RCC 7860 (cell line): ENCODE measurements around the gene DHX58.

ENCODE experiments used
- DNase-seq: peaks from one replicate; pipeline ENCODE4 v3.0.0-alpha.2; 2015; ENCODE audit warnings: low spot score
- FAIRE-seq: peaks from 2 replicates; lab custom pipeline; 2012; peaks lifted over from hg19 to GRCh38; lab: Jason Lieb, UNC

Gene DHX58

GRCh38 chr17:42111265-42111636 lies 1.3 kb downstream of the DHX58 start:
- no peak for DNase-seq
- FAIRE-seq = no peak

DNA sequence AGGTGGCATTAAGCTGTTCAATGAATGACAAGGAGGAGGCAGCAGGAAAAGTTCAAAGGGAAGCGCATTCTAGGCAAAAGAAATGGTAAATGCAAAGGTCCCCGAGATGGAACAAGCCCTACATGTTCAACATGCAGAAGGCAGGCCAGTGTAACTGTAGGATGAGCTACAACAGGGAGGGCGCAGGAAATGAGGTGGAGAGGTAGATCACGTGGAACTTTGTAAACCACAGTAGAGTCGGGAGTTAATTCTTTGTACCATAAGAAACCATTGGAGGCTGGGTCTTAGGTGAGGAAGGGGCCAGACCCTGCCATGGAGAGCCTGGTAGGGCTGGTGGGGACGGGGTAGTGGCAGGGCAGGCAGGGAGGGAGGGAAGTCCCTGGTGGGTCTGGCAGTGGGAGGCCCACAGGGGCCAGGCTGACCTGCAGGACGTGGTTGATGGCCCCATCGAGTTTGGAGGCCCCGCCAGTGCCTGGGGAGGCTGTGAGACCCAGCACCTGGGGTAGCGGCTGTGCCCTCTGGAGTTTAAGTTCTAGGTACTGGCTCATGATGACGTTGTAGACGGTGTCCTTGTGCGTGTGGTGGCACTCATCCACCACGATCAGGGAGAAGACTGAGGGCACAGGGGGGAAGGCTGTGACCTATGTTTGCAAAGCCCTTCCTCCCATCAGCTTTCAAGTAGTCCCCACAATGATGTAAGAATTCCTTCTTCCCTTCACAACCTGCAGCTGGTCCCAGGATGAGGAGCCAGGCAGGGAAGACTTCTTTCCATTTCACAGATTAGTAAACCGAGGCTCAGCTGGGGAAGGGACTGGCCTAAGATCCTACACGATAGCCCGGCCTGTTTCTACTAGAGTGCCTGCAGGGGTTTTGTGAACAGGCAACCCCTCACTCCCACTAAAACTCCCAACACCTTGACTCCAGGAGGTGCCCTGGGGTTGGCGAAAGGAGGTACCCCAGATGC lies 1.9 kb downstream of the DHX58 start:
- no peak for FAIRE-seq
- DNase-seq = no peak

GRCh38 chr17:42109086-42109485 lies 3.4 kb downstream of the DHX58 start:
- no peak for DNase-seq
- FAIRE-seq = no peak

DNA sequence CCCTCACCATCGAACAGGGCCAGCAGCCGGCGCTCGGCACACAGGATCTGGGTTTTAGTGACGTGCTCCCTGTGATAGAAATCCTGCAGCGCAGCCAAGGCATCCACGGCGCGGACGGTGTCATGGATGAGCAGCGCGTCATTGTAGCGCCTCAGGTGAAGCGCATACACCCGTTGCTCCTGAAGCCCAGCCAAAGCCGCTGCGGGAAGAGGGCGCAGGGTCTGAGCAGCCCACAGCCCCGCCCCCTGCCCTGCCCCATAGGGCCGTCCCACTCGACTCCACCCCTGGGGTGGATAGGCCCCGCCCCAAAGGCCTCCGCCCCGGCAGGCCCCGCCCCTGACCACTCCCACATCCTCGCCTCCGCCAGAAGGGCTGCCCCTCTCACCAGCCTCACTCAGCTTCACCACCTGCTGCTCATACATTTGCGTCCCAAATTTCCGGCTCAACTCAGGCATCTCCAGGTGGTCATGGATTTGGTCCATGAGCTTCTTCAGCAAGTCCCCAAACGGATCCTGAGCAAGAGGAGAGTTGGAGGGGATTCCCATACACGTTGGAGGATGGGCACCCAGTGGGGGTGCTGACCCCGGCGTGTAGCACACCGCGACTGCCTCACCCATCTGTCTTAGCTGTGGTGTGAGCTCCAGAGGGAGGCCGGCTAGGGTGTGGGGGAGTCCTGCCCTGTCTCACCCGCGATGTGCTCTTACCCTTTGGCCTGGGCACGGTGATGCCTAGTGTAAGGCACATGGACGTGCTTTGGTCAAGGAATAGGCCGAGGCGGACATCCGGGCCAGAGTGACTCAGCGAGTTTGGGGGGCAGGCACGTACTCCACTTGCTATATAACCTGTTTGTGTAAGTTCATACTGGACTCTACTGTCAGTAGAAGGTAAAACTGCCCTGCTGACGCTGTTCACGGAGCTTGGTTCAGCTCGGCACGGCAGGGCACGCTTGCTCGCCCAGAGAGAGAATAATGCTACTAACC lies 4.6 kb downstream of the DHX58 start:
- DNase-seq (no peak), FAIRE-seq (no peak)

DNA sequence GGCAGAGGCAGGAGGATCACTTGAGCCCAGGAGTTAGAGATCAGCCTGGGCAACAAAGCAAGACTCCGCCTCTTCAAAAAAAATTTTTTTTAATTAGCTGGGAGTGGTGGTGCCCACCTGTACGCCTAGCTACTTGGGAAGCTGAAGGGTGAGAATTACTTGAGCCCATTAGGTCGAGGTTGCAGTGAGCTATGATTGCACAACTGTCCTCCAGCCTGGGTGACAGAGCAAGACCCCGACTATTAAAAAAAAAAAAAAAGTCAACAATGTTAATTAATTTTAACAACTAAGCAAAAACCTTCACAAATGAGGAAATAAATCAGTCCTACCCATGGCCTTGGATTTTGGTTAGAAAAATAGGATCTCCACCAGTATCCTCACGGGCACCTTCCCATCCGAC lies 5.4 kb downstream of the DHX58 start:
- FAIRE-seq (no peak), DNase-seq (no peak)

- FAIRE-seq (no peak), DNase-seq (no peak)
Measured at GRCh38 chr17:42106009-42106408, 6.5 kb downstream of the DHX58 start.

GRCh38 chr17:42104264-42104663 lies 8.2 kb downstream of the DHX58 start:
- no peak for FAIRE-seq
- DNase-seq = no peak

DNA sequence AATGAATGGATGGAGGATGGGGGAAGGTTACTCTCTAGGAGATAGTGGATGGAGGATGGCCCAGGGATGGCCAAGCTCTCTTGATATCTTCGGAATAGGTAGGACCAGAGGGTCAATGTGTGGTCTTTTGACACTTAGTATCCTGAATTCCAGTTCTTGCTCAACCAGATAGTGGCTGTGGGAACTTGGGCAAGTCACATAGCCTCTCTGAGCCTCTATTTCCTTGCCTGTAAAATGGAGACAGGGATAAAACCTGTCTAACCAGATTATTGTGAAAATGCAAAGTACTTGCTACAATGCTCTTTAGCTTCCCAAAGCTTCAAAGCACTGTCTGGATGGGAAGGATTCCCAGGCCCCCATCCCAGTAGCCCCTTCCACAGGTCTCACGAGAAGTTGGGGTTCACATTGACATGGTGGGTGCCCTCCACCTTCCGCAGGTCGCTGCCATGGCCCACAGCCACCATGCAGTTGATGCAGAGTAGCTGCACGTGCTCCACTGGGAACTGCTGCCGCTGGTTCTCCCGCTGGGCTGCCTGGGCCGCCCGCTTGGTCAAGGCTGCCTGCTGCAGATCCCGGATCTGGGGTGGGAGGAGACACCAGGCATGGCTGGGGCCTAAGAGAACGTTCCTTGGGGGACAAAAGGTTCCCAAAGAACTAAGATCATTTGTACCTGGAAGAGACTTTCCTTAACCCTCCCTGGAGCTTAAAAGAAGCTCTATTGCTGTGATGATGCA lies 9.1 kb downstream of the DHX58 start:
- DNase-seq (no peak), FAIRE-seq (no peak)

DNA sequence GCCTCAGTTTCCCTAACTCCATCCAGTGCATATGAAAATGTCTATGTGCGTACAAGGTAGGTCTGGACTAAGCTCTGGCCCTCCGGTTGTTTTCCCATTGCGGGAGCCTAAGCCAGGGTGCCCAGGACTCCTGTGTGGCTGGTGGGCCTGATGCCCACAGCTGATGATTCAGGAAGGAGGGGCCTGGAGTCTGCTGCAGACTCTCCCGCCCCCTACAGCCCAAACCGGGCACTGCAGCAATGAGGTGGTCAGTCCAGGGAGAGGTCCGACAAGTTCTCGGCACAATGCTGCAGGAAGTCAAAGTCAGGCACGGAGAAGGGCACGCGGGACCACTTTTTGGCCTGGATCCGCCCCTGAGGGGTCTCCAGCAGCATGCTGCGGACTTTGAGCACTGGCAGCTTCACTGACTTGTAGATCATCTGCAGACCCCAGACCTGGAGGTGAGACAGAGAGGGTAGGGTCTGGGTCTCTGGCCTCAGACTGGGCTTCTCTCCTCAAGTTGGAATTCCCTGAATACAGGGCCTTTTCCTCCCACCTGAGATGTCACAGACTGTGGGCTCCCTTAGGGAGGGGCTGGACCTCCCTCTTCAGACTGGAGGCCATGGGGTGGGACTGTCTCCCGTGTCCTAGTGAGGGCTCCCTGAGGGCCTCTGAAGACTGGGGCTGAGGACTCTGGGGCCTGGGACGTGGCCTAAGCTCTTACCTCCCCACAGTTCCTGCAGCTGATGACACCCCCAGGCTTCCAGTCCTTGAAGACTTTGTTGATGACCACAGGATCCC lies 10.8 kb downstream of the DHX58 start:
- FAIRE-seq (no peak), DNase-seq (peak; percentile 39)

DNA sequence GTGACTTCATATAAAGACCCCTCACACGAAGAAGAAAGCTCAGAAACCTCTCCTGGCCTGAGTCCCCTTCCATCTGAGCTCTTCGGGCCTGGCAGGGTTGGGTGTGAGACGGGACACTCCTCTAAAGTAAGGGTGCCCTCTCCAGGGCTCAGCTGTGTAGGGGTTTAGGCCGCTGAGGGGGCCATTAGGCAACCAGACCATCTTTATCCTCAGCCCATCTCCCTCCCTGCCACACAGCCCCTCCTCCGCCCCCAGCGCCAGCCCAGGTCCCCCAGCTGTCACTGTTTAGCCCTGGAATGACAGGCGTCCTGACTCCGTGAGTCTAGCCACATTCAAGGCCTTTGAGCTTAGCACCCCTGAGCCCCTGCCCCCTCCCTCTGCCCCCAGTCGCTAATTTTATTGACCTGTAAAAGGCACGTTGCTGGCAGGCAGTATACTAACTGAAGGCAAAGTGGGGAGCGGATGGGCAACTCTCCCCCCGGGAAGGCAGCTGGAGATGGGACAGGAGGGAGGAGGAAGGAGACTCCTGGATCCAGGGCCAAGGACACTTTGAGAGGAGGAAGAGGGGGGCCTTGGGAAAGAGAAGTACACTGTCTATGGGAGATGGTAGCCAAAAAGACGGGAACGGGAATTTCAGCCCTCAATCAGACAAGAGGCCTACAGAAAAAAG lies 13.6 kb downstream of the DHX58 start:
- no peak for FAIRE-seq
- no peak for DNase-seq

DNA sequence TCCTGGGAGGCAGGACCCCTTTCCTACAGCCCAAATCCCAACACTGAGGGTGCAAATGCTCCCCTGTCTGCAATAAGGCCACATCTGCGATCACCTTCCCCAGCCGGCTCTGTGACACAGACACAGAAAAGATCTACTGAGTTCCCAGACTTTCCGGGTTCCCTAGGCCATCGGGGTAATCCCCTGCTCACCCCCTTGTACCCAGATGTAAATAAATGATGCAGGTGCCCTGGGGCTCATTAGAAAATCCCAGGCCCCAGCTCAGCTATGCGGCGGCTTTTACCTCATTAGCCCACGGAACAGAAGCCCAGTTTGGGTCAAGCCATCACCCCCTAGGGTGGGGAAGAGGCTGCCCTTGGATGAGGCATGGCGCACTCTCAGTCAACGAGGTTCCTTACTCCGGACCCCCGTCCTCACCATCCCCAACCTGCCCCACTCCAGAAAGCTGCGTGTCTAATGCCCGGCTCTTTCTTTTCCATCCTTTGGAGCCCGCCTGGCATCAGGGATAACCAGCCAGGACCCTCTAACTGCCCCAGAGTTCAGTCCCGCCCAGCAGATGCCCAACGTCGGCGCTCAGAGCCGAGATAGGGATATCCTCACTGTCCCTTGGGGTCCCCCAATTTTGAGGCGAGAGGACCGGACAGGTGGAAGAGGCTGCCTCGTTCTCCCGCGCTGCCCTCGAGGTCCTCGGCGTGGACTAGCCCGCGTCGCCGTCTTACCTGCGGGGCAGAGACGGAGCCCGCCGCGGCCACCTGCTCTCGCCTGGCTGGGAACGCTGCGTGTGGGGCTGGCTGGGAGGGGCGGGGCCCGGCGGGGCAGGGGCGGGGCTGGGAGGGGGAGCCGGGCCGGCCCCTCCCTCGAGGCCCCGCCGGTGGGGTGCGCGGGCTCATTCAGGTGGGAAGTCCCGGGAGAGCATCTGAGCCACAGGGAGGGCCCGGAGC lies 14.6 kb downstream of the DHX58 start, which contains the start of gene ZNF385C:
Gene ZNF385C, minus strand, starts transcription at position 783 of the 941 bp plus-strand sequence. CDS start 35,417 bp downstream, outside the sequence.
- DNase-seq (no peak), FAIRE-seq (no peak)

DNA sequence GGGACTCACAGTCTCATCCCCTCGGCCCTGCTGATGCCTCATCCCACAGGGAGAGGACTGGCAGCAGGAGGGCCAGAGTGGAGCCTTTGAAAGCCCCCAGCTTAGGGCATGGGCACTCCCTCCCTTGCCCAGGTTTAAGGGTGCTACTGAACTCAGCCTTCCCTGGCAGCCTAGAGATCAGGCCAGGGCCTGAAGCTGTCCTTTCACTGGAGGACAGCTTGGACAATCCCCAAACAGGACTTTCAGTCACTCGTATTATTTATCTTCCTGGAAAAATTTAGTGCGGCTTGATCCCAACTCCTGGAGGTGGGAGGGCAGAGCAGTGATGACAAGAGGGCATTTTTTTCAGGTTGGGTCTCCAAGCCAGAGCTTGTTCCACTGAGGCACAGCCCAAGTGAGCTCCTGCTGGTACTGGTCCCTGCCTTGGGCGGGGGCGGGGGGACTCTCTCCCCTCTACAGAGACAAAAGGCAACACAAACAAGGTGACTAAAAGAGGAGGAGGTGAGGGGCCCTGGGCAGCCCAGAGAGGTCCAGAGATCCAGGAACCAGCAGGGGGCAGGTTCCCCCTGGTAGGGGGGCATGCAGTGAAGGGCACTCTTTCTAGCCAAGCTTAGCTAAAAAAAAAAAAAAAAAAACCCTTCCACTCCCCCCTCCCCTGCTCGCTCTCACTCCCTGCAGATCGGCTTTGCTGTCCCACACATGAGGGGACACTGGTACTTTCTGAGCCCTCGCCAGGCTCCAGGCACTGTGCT lies 16.0 kb downstream of the DHX58 start:
- no peak for DNase-seq
- FAIRE-seq = no peak

GRCh38 chr17:42094375-42095069 lies 18.0 kb downstream of the DHX58 start:
- DNase-seq = no peak
- FAIRE-seq = no peak

- DNase-seq (no peak), FAIRE-seq (no peak)
Measured at GRCh38 chr17:42092939-42093338, 19.6 kb downstream of the DHX58 start.

- no peak for FAIRE-seq
Measured at GRCh38 chr17:42090964-42091790, 21.3 kb downstream of the DHX58 start.

DNA sequence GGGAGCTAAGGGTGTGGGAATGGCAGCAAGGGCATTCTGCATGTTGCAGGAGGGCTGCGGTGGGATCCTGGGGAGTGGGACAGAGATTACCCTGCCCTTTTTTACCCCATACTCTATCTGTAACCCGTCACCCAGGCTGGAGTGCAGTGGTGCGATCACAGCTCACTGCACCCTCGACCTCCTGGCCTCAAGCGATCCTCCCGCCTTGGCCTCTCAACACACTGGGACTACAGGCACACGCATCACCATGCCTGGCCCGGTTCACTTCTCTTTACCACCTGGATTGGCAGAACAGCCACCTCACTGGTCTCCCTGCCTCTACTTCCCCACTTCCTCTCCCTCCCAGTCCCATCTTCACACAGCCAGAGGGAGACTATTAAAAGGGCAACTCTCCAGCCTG lies 23.8 kb downstream of the DHX58 start:
- no peak for DNase-seq
- no peak for FAIRE-seq

More at GRCh38 chr17:42090964-42091790, 21.3 kb downstream of the DHX58 start:
- DNase-seq = no peak
